ENCODE data around the gene TPRN.

Gene TPRN

GRCh38 chr9:137180491-137180890, 20.1 kb downstream of the TPRN start:
- DNase-seq = no peak
- in situ Hi-C loops (cut with HindIII; ENCODE audit: low pct_ligation_motif_present, low pct_unique_long_range_greater_than_20kb, low sequenced_read_pairs) = no loop called here

GRCh38 chr9:137179761-137180160, 20.8 kb downstream of the TPRN start:
- in situ Hi-C loops (cut with HindIII; ENCODE audit: low pct_ligation_motif_present, low pct_unique_long_range_greater_than_20kb, low sequenced_read_pairs) = no loop called here
- DNase-seq = no peak

- DNase-seq = no peak
- in situ Hi-C loops (cut with HindIII; ENCODE audit: low pct_ligation_motif_present, low pct_unique_long_range_greater_than_20kb, low sequenced_read_pairs) = no loop called here
Observed at GRCh38 chr9:137178939-137179630, 21.5 kb downstream of the TPRN start.

- no peak for DNase-seq
- in situ Hi-C loops (cut with HindIII; ENCODE audit: low pct_ligation_motif_present, low pct_unique_long_range_greater_than_20kb, low sequenced_read_pairs) = no loop called here
Observed at GRCh38 chr9:137178201-137178938, 22.2 kb downstream of the TPRN start.

GRCh38 chr9:137176302-137177182, 24.0 kb downstream of the TPRN start:
- in situ Hi-C loops (cut with HindIII; ENCODE audit: low pct_ligation_motif_present, low pct_unique_long_range_greater_than_20kb, low sequenced_read_pairs) = no loop called here

GRCh38 chr9:137175345-137175961, 25.1 kb downstream of the TPRN start:
- DNase-seq = no peak
- in situ Hi-C loops (cut with HindIII; ENCODE audit: low pct_ligation_motif_present, low pct_unique_long_range_greater_than_20kb, low sequenced_read_pairs) = no loop called here

More at GRCh38 chr9:137176302-137177182, 24.0 kb downstream of the TPRN start:
- DNase-seq = peak; percentile 54

GRCh38 chr9:137174722-137175293, 25.7 kb downstream of the TPRN start:
- in situ Hi-C loops (cut with HindIII; ENCODE audit: low pct_ligation_motif_present, low pct_unique_long_range_greater_than_20kb, low sequenced_read_pairs) = no loop called here
- no peak for DNase-seq

- in situ Hi-C loops (cut with HindIII; ENCODE audit: low pct_ligation_motif_present, low pct_unique_long_range_greater_than_20kb, low sequenced_read_pairs) = no loop called here
- no peak for DNase-seq
Observed at GRCh38 chr9:137173796-137174664, 26.5 kb downstream of the TPRN start.

GRCh38 chr9:137172901-137173795, 27.4 kb downstream of the TPRN start:
- in situ Hi-C loops (cut with HindIII; ENCODE audit: low pct_ligation_motif_present, low pct_unique_long_range_greater_than_20kb, low sequenced_read_pairs) = no loop called here
- no peak for DNase-seq

- in situ Hi-C loops (cut with HindIII; ENCODE audit: low pct_ligation_motif_present, low pct_unique_long_range_greater_than_20kb, low sequenced_read_pairs) = no loop called here
- no peak for DNase-seq
Observed at GRCh38 chr9:137171149-137171900, 29.2 kb downstream of the TPRN start.

- in situ Hi-C loops (cut with HindIII; ENCODE audit: low pct_ligation_motif_present, low pct_unique_long_range_greater_than_20kb, low sequenced_read_pairs) = no loop called here
- no peak for DNase-seq
Observed at GRCh38 chr9:137170486-137171148, 29.9 kb downstream of the TPRN start.

GRCh38 chr9:137169896-137170358, 30.6 kb downstream of the TPRN start, which contains the start of gene LRRC26:
Gene LRRC26, minus strand, starts transcription at chr9:137170051. Its CDS starts 108 bp downstream, at chr9:137169943.
- in situ Hi-C loops (cut with HindIII; ENCODE audit: low pct_ligation_motif_present, low pct_unique_long_range_greater_than_20kb, low sequenced_read_pairs) = no loop called here
- DNase-seq = no peak

- in situ Hi-C loops (cut with HindIII; ENCODE audit: low pct_ligation_motif_present, low pct_unique_long_range_greater_than_20kb, low sequenced_read_pairs) = no loop called here
- peak; percentile 33 for DNase-seq
Observed at GRCh38 chr9:137168904-137169856, 31.4 kb downstream of the TPRN start.

GRCh38 chr9:137168573-137168903, 32.0 kb downstream of the TPRN start:
- DNase-seq = no peak
- in situ Hi-C loops (cut with HindIII; ENCODE audit: low pct_ligation_motif_present, low pct_unique_long_range_greater_than_20kb, low sequenced_read_pairs) = no loop called here
